Stimulated activated CD8-positive, alpha-beta memory T cell treated with anti-CD3 and anti-CD28 coated beads, Interleukin-7, amount 100 ng/mL, for 1 hour (primary cell): ENCODE data around the gene IL21.

Experiments
- DNase-seq, 2 donors: peaks; one replicate each; pipeline ENCODE4 v3.0.0-alpha.2; 2020; ENCODE audit warnings: low read depth in 2 of 2

The IL21 gene

GRCh38 chr4:122633211-122633610 lies 12.3 kb upstream of the IL21 start:
- no peak for DNase-seq

GRCh38 chr4:122632396-122633143 lies 11.7 kb upstream of the IL21 start:
- no peak for DNase-seq

GRCh38 chr4:122625156-122625555 lies 4.3 kb upstream of the IL21 start:
- no peak for DNase-seq

- DNase-seq: no peak
These were observed 3.3 kb upstream of the IL21 start for GRCh38 chr4:122624205-122624604.

- DNase-seq: no peak
These were observed 2.8 kb upstream of the IL21 start for GRCh38 chr4:122623637-122624166.

GRCh38 chr4:122622400-122622799 lies 1.5 kb upstream of the IL21 start:
- DNase-seq: no peak

GRCh38 chr4:122619611-122620010 lies 1.3 kb downstream of the IL21 start:
- no peak for DNase-seq

- no peak for DNase-seq
These were observed 3.0 kb downstream of the IL21 start for GRCh38 chr4:122617597-122618593.

GRCh38 chr4:122616915-122617596 lies 3.8 kb downstream of the IL21 start:
- DNase-seq: no peak

- DNase-seq: no peak
These were observed 6.2 kb downstream of the IL21 start for GRCh38 chr4:122614621-122615020.

GRCh38 chr4:122612540-122612939 lies 8.3 kb downstream of the IL21 start:
- no peak for DNase-seq

GRCh38 chr4:122606364-122607043 lies 14.4 kb downstream of the IL21 start:
- DNase-seq: no peak

- DNase-seq: no peak
These were observed 16.7 kb downstream of the IL21 start for GRCh38 chr4:122604146-122604545.

GRCh38 chr4:122603156-122603574 lies 17.7 kb downstream of the IL21 start:
- no peak for DNase-seq

GRCh38 chr4:122602277-122603142 lies 18.4 kb downstream of the IL21 start:
- no peak for DNase-seq

GRCh38 chr4:122591196-122591595 lies 29.7 kb downstream of the IL21 start:
- DNase-seq: no peak

GRCh38 chr4:122588453-122589238 lies 32.2 kb downstream of the IL21 start:
- no peak for DNase-seq

GRCh38 chr4:122584519-122584918 lies 36.3 kb downstream of the IL21 start:
- no peak for DNase-seq

GRCh38 chr4:122583906-122584305 lies 37.0 kb downstream of the IL21 start:
- DNase-seq: no peak
